ENCODE measurements around the gene VPS50. TPM values are rescaled to one million over a fixed set of nuclear protein-coding genes. Genes with fewer than 3 reads are reported as not detected.

The VPS50 gene
- total and polyA plus RNA-seq, 8 donors, result 2.3 to 48.5 (median 6.3) TPM

- no peak for DNase-seq
- no peaks in the 10 kb centered on the region for H3K4me1 ChIP-seq
- no peak overlapping the region for H3K27ac ChIP-seq
- TF ChIP-seq POLR2A (IDR thresholded peaks at IDR 0.05) (no peak), CTCF (IDR thresholded peaks at IDR 0.05) (no peak), POLR2AphosphoS5 (IDR thresholded peaks at IDR 0.05) (no peak), EP300 (IDR thresholded peaks at IDR 0.05) (no peak)
- peaks cover 0 to 54% (median 33%) of the 10 kb centered on the region in 4 donors for H3K36me3 ChIP-seq
- no peaks in the 10 kb centered on the region for H3K27me3 ChIP-seq
- intact Hi-C loops (cut with DNase I; ENCODE audit: low total_unique reads), result no loop called here
- no peaks in the 10 kb centered on the region for H3K9me3 ChIP-seq
- WGBS, 5 donors, result 86 to 96% (median 87%) methylated on average over 2 of the region's 2 CpGs
- H3K4me3 ChIP-seq, result no peak overlapping the region
Observed at GRCh38 chr7:93298671-93299070, 66.5 kb downstream of the VPS50 start.

- no peaks in the 10 kb centered on the region for H3K4me1 ChIP-seq
- H3K27me3 ChIP-seq, result no peaks in the 10 kb centered on the region
- no peaks in the 10 kb centered on the region for H3K9me3 ChIP-seq
- no peak overlapping the region for H3K4me3 ChIP-seq
- intact Hi-C loops (cut with DNase I; ENCODE audit: low total_unique reads), result no loop called here
- peaks cover 0 to 40% (median 32%) of the 10 kb centered on the region in 4 donors for H3K36me3 ChIP-seq
- WGBS, 5 donors, result 80 to 94% (median 88%) methylated on average over 2 of the region's 2 CpGs
- TF ChIP-seq CTCF (IDR thresholded peaks at IDR 0.05) (no peak), POLR2AphosphoS5 (IDR thresholded peaks at IDR 0.05) (no peak), EP300 (IDR thresholded peaks at IDR 0.05) (no peak), POLR2A (IDR thresholded peaks at IDR 0.05) (no peak)
- H3K27ac ChIP-seq, result no peak overlapping the region
- no peak for DNase-seq
Observed at GRCh38 chr7:93301736-93302135, 69.6 kb downstream of the VPS50 start.

DNA sequence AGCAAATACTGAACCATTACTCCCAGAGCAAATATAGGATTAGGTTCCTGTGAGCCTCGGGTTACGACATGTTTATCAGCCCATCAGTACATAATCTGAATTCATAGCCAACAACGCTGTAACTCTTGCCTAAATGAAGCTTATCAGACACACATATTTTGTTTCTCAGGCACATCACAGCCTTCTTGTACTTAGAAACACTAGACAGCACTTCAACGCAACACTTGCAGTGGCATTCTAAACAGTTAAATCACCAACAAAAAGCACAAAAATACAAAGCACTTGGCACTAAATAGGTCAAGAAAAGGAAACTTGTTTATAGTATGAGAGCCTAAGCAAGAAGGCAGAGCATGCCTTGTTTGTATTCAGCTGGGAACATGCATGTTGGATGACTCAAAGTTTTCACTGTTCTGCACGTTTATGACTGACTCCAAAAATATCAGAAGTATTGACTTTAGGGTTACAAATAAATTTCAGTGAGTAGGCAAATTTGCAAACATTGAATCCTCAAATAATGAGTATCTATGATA, 75.0 kb downstream of the VPS50 start:
- no peak for TF ChIP-seq EP300 (IDR thresholded peaks at IDR 0.05)
- no peak for TF ChIP-seq POLR2A (IDR thresholded peaks at IDR 0.05)
- no peak for TF ChIP-seq CTCF (IDR thresholded peaks at IDR 0.05)
- DNase-seq, result no peak
- no peaks in the 10 kb centered on the region for H3K27me3 ChIP-seq
- no peak overlapping the region for H3K27ac ChIP-seq
- no peaks in the 10 kb centered on the region for H3K9me3 ChIP-seq
- H3K36me3 ChIP-seq, result peaks cover 0 to 34% (median 27%) of the 10 kb centered on the region in 4 donors
- 54 to 61% (median 57%) methylated on average over 5 of the region's 5 CpGs for WGBS, 5 donors
- intact Hi-C loops (cut with DNase I; ENCODE audit: low total_unique reads), result no loop called here
- H3K4me3 ChIP-seq, result no peak overlapping the region
- no peaks in the 10 kb centered on the region for H3K4me1 ChIP-seq

DNA sequence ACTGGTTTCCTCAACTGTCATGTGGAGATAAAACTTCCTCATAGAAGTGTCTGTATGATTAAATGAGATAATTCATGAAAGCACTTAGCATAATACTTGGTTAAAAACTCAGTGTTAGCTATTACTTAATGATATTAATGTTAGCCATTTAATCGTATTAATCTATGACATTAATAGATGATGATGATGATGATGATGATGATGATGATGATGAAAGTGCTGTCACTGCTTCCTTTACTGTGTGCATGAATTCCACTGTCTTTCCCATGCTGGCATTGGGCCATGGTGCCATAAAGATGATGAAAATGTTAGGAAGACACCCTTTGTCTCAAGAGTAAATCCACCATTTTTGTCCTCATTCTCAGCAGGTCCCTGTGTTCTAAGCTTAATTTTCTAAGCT, 75.8 kb downstream of the VPS50 start:
- Histone ChIP-seq H3K27ac (no peak overlapping the region), H3K27me3 (no peaks in the 10 kb centered on the region), H3K9me3 (no peaks in the 10 kb centered on the region), H3K4me1 (no peaks in the 10 kb centered on the region), H3K36me3 (peaks cover 0 to 41% (median 34%) of the 10 kb centered on the region in 4 donors), H3K4me3 (no peak overlapping the region)
- no peak for DNase-seq
- intact Hi-C loops (cut with DNase I; ENCODE audit: low total_unique reads), result no loop called here
- no peak for TF ChIP-seq POLR2AphosphoS5 (IDR thresholded peaks at IDR 0.05)
- no peak for TF ChIP-seq CTCF (IDR thresholded peaks at IDR 0.05)
- TF ChIP-seq POLR2A (IDR thresholded peaks at IDR 0.05), result no peak
- no peak for TF ChIP-seq EP300 (IDR thresholded peaks at IDR 0.05)
- 89 to 100% (median 94%) methylated on average over 1 of the region's 1 CpG for WGBS, 5 donors

Data from stomach (tissue), 9 donors.